PC-3 (cell line): ENCODE data around the gene IQCE. TPM values are rescaled to one million over a fixed set of nuclear protein-coding genes. Genes with fewer than 3 reads are reported as not detected.
A peak's percentile ranks its signal among the peaks of the same experiment; 100 is the strongest.

Source experiments
- ATAC-seq: fragments of 200-7000 bp; cut with Tn5 transposase; 2 replicates; pipeline ENCODE4 v1.9.1; 2020; ENCODE audit warnings: mild to moderate bottlenecking, moderate library complexity
- BruUV-seq: library from RNA; stranded (reverse); fragments of 400-500 nt; replicated peaks from 2 replicates; lab custom pipeline; 2021; lab: Mats Ljungman, UMichigan
- CTCF ChIA-PET: fragments of 300-600 bp; sonication (Branson Sonifier 250); formaldehyde crosslinking; loops from one replicate; lab custom pipeline; 2022; ENCODE audit warnings: antibody characterized with exemption; lab: Charles Lee
- POLR2A ChIA-PET: fragments of 300-600 bp; sonication (Branson Sonifier 250); formaldehyde crosslinking; loops from one replicate; lab custom pipeline; 2022; ENCODE audit warnings: antibody characterized with exemption; ENCODE audit not compliant: unreplicated experiment; lab: Charles Lee
- DNase-seq: peaks from one replicate; pipeline ENCODE4 v3.0.0-alpha.2; 2015
- H2AFZ ChIP-seq: fragments of 300-600 bp; sonication (generic); 2 replicates; pipeline ENCODE4 v1.6.0; 2016; ENCODE audit warnings: antibody characterized with exemption, low read length
- H3F3A ChIP-seq: fragments of 300-600 bp; sonication (generic); one replicate; pipeline ENCODE4 v1.6.0; 2017; ENCODE audit warnings: antibody characterized with exemption, low read length, control low read depth, mild to moderate bottlenecking; ENCODE audit not compliant: unreplicated experiment
- H3K27ac ChIP-seq: fragments of 300-600 bp; sonication (generic); 2 replicates; pipeline ENCODE4 v1.5.1; 2016; ENCODE audit warnings: mild to moderate bottlenecking, low read length
- H3K27me3 ChIP-seq: fragments of 300-600 bp; sonication (generic); 2 replicates; pipeline ENCODE4 v1.6.1; 2016; ENCODE audit warnings: low read length, mixed read lengths
- H3K36me3 ChIP-seq: fragments of 300-600 bp; sonication (generic); 2 replicates; pipeline ENCODE4 v1.6.1; 2016; ENCODE audit warnings: low read depth, mixed run types, low read length, mixed read lengths
- H3K4me1 ChIP-seq: fragments of 300-600 bp; sonication (generic); 2 replicates; pipeline ENCODE4 v1.5.1; 2016; ENCODE audit warnings: low read length; ENCODE audit not compliant: insufficient read depth
- H3K4me2 ChIP-seq: fragments of 300-600 bp; sonication (generic); 2 replicates; pipeline ENCODE4 v1.6.0; 2016; ENCODE audit warnings: low read length
- H3K4me3 ChIP-seq: fragments of 300-600 bp; sonication (generic); 2 replicates; pipeline ENCODE4 v1.5.1; 2016; ENCODE audit warnings: mild to moderate bottlenecking, low read length, mixed read lengths
- H3K79me2 ChIP-seq: fragments of 300-600 bp; sonication (generic); 2 replicates; pipeline ENCODE4 v1.6.1; 2017; ENCODE audit warnings: low read length, mixed read lengths
- H3K9ac ChIP-seq: fragments of 300-600 bp; sonication (generic); 2 replicates; pipeline ENCODE4 v1.6.0; 2016; ENCODE audit warnings: mild to moderate bottlenecking, low read length
- H3K9me2 ChIP-seq: fragments of 300-600 bp; sonication (generic); replicated peaks from 2 replicates; pipeline ENCODE4 v1.6.1; 2016; ENCODE audit warnings: mixed run types, low read length, mixed read lengths
- H3K9me3 ChIP-seq: fragments of 300-600 bp; sonication (generic); 2 replicates; pipeline ENCODE4 v1.6.1; 2016; ENCODE audit warnings: low read length, mixed read lengths
- H4K20me1 ChIP-seq: fragments of 300-600 bp; sonication (generic); 2 replicates; pipeline ENCODE4 v1.6.1; 2016; ENCODE audit warnings: low read length, mixed read lengths
- EZH2 ChIP-seq: fragments of 300-600 bp; sonication (generic); IDR thresholded peaks from one replicate; pipeline ENCODE4 v1.6.1; 2017; ENCODE audit warnings: antibody characterized with exemption, mild to moderate bottlenecking, low read length; ENCODE audit not compliant: unreplicated experiment
- EZH2phosphoT487 ChIP-seq: fragments of 300-600 bp; sonication (generic); IDR thresholded peaks from 2 replicates; pipeline ENCODE4 v1.6.1; 2018; ENCODE audit warnings: mild to moderate bottlenecking, antibody characterized with exemption, low read length, borderline replicate concordance
- intact Hi-C: fragments of 100-400 bp; cut with micrococcal nuclease; formaldehyde crosslinking; loops from 2 replicates; pipeline ENCODE4 v1.9.0; 2023
- total RNA-seq: library from RNA; depleted of rRNA; stranded (reverse); fragments of >200 nt; gene quantifications from 2 replicates; pipeline ENCODE4 v1.2.3, GENCODE V29; 2014
- TF ChIP-seq, protein P1 (sequence below): fragments of 300-600 bp; sonication (generic); conservative IDR thresholded peaks from 2 replicates; pipeline ENCODE4 v1.5.1; 2017; ENCODE audit warnings: antibody characterized with exemption, low read depth, mild to moderate bottlenecking, low read length

The IQCE gene
- total RNA-seq, 1 experiment from 2014 or later, result 9.7 TPM

DNA sequence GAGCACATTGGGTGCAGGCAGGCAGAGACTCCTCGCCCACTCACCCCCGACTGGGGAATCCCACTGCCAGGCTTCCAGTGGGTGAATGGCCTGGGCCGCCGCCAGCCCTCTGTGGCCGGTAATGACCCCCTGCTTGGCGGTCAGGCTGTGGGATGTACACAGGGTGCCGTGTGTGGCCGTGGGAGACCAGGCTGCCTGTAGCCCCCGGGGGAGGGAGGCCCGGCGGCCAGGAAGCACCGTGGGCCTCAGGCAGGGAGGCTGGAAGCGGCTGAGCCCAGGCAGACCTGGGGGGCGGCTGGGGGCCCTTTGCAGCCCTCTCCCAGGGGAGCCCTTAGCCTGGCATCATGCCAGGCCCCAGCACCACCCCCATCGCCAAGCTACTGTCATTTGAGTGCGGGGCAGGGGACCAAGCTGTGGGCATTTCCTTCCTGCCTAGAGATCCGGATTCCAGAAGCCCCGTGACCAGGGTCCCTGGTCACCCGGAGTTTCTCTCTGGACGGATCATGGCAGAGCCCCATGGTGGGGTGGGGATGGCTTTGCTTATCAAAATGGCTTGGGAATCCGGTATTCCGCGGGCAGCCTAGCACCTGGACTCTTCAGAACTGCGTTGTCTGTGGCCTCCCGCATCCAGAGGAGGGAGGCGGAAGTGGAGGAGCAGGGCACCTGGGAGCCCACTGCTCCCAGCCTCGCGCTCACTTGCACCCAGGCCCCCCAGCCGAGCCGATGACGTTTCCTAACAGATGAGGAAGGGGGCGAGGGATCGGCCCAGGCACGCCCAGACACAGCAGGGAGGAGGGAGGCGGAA, 74.2 kb downstream of the IQCE start:
- DNase-seq, result peak; percentile 36
- Histone ChIP-seq H3F3A (no peaks in the 10 kb centered on the region), H3K79me2 (peaks cover 57% of the 10 kb centered on the region), H2AFZ (peak overlapping the region; percentile 68), H3K4me2 (peak overlapping the region; percentile 96), H3K27me3 (no peaks in the 10 kb centered on the region), H3K9me2 (no peaks in the 10 kb centered on the region), H4K20me1 (peaks cover 13% of the 10 kb centered on the region; the same call in 1 of the 2 replicates), H3K9ac (peak overlapping the region; percentile 70), H3K27ac (peak overlapping the region; percentile 65), H3K36me3 (no peaks in the 10 kb centered on the region), H3K4me1 (peaks cover 16% of the 10 kb centered on the region), H3K4me3 (peak overlapping the region; percentile 93), H3K9me3 (no peaks in the 10 kb centered on the region)
- ChIA-PET POLR2A (interaction anchor here (0.7 kb wide), 1 partner anchor 152 kb away, joined by 4 read pairs; no protein-coding TSS in a partner anchor), CTCF (no interaction called here)
- intact Hi-C loops, result loop anchor here (5.0 kb wide), 2 partner anchors 61 to 76 kb away; partner anchors contain the start of genes BRAT1 and IQCE
- BruUV-seq, result TSS peak; percentile 62
- no peak for TF ChIP-seq EZH2phosphoT487
- TF ChIP-seq EZH2, result no peak
- TF ChIP-seq, protein P1, sequence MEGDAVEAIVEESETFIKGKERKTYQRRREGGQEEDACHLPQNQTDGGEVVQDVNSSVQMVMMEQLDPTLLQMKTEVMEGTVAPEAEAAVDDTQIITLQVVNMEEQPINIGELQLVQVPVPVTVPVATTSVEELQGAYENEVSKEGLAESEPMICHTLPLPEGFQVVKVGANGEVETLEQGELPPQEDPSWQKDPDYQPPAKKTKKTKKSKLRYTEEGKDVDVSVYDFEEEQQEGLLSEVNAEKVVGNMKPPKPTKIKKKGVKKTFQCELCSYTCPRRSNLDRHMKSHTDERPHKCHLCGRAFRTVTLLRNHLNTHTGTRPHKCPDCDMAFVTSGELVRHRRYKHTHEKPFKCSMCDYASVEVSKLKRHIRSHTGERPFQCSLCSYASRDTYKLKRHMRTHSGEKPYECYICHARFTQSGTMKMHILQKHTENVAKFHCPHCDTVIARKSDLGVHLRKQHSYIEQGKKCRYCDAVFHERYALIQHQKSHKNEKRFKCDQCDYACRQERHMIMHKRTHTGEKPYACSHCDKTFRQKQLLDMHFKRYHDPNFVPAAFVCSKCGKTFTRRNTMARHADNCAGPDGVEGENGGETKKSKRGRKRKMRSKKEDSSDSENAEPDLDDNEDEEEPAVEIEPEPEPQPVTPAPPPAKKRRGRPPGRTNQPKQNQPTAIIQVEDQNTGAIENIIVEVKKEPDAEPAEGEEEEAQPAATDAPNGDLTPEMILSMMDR, result no peak
- ATAC-seq, result peak; percentile 45

DNA sequence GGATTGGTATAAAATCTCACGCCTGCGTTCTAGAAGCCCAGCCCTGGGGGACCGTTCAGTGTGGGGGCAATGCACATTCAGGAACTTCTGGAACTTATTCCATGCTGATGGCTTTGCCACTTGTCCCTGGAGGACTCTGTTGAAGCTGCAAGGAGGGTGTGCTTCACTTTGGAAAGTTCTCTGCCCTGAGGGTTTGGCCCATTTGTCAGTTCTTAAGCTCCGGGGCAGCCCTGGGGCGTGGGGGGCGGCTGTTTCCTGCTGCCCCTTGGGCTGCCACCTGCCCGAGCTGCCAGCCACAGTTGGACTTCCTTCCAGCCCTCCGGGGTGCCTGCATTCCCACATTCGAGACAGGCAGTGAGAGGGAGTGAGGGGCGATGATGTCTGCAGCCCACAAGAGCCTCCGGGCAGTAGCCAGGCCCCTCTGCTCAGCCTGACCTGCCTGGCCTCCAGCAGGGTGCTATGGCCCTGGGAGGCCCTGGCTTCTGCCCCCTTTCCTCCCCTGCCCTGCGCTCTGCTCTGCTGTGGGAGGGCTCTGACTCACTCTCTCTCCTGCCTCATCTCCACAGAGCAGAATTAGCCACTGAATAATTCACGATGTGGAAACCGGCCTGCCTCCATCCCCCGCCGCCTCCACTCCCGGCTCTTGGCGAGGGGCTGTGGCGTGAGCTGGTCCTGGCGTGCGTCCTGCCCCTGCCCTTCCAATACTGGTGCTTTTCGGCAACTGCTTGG, 74.9 kb downstream of the IQCE start:
- DNase-seq (peak; percentile 61), ATAC-seq (peak; percentile 67)
- Histone ChIP-seq H4K20me1 (peaks cover 13% of the 10 kb centered on the region; the same call in 1 of the 2 replicates), H3K9me2 (no peaks in the 10 kb centered on the region), H3K9me3 (no peaks in the 10 kb centered on the region), H3K36me3 (no peaks in the 10 kb centered on the region), H3K9ac (peak overlapping the region; percentile 70), H3F3A (no peaks in the 10 kb centered on the region), H3K27me3 (no peaks in the 10 kb centered on the region), H3K79me2 (peaks cover 58% of the 10 kb centered on the region), H3K4me1 (peaks cover 16% of the 10 kb centered on the region), H2AFZ (peak overlapping the region; percentile 68), H3K27ac (peak overlapping the region; percentile 65), H3K4me2 (peak overlapping the region; percentile 96), H3K4me3 (peak overlapping the region; percentile 93)
- TF ChIP-seq EZH2phosphoT487 (no peak), EZH2 (no peak)
- TF ChIP-seq, protein P1, result no peak
- POLR2A ChIA-PET, result interaction anchor here (0.7 kb wide), 1 partner anchor 153 kb away, joined by 4 read pairs; no protein-coding TSS in a partner anchor
- intact Hi-C loops, result loop anchor here (5.0 kb wide), 2 partner anchors 61 to 76 kb away; partner anchors contain the start of genes BRAT1 and IQCE
- CTCF ChIA-PET, result no interaction called here
- no TSS peak for BruUV-seq
